Activated naive CD4-positive, alpha-beta T cell treated with anti-CD3 and anti-CD28 coated beads, Interleukin-2, amount 10 ng/mL, durations not matched to agents 7 days and 5 days (primary cell): ENCODE results near the gene GUCD1.
"Not testable (repeated sequence)": the region's sequence is repeated elsewhere in the genome, so short reads cannot be mapped to it uniquely, and the experiment has no call there.

Experiments used
- CTCF ChIA-PET: fragments of 350-600 bp; sonication (Branson Sonifier 250); formaldehyde crosslinking; loops from one replicate; lab custom pipeline; 2021; ENCODE audit warnings: antibody characterized with exemption; lab: Charles Lee
- DNase-seq: peaks from one replicate; pipeline ENCODE4 v3.0.0-alpha.2; 2020
- H3K27ac Mint-ChIP-seq: one replicate; pipeline ENCODE4 v1.8.0; 2021; ENCODE audit warnings: mild to moderate bottlenecking, moderate library complexity, mixed read lengths
- H3K27me3 Mint-ChIP-seq: one replicate; pipeline ENCODE4 v1.8.0; 2021; ENCODE audit warnings: mild to moderate bottlenecking, mixed read lengths
- H3K36me3 Mint-ChIP-seq: one replicate; pipeline ENCODE4 v1.8.0; 2021; ENCODE audit warnings: mixed read lengths
- H3K4me1 Mint-ChIP-seq: one replicate; pipeline ENCODE4 v1.8.0; 2021; ENCODE audit warnings: mixed read lengths
- H3K4me3 Mint-ChIP-seq: one replicate; pipeline ENCODE4 v1.8.0; 2021; ENCODE audit warnings: mild to moderate bottlenecking, moderate library complexity, mixed read lengths
- H3K9me3 Mint-ChIP-seq: one replicate; pipeline ENCODE4 v1.8.0; 2021; ENCODE audit warnings: mixed read lengths

The GUCD1 gene

DNA sequence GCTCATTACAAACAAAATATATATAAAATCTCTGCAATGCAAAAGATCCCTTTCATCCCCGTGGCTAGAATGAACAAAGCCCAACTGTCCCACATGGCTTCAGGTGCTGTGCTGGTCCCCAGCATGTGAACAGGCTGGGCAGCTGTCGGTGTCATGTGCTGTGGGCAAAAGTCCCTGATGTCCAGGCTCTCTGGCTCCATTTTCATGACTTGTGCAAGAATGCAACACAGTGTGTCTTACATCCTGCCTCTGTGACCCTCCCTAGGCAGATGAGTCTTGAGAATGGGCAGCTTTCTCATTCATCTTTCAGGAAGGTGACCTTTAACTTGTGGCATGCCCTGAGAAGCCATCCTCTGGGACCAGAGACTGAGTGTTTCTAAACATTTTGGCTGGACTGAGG, 14.5 kb downstream of the GUCD1 start:
- CTCF ChIA-PET: interaction anchor here (0.6 kb wide), 1 partner anchor 678 kb away, joined by 4 read pairs; no protein-coding TSS in a partner anchor
- Mint-ChIP-seq H3K9me3 (no peaks in the 10 kb centered on the region), H3K4me3 (no peak overlapping the region), H3K27me3 (no peaks in the 10 kb centered on the region), H3K36me3 (peaks cover 28% of the 10 kb centered on the region), H3K4me1 (no peaks in the 10 kb centered on the region), H3K27ac (no peak overlapping the region)
- DNase-seq: no peak

DNA sequence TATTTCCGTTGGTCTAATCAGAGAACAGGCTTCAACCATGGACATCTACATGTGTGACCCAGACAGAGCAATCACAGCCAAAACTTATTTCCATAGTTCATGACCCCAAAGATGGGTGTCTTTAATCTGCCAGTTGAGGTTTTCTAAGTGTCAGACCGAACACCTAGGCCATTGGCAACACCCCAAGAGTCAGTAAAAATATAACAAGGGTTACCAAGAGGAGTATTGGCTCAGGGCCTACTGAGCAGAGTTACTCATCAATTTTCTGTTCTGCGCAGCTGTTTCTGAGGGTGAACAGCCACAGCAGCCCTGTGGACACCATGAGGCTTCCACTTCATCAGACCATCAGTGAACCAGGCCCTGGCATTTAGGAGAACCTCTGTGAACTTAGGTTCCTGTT, 18.8 kb downstream of the GUCD1 start:
- Mint-ChIP-seq H3K36me3 (peaks cover 11% of the 10 kb centered on the region), H3K27ac (no peak overlapping the region), H3K27me3 (peaks cover 6% of the 10 kb centered on the region), H3K4me1 (no peaks in the 10 kb centered on the region), H3K9me3 (no peaks in the 10 kb centered on the region), H3K4me3 (no peak overlapping the region)
- no peak for DNase-seq
- CTCF ChIA-PET: interaction anchor here (1.0 kb wide), 1 partner anchor 10 kb away, joined by 3 read pairs; no protein-coding TSS in a partner anchor

DNA sequence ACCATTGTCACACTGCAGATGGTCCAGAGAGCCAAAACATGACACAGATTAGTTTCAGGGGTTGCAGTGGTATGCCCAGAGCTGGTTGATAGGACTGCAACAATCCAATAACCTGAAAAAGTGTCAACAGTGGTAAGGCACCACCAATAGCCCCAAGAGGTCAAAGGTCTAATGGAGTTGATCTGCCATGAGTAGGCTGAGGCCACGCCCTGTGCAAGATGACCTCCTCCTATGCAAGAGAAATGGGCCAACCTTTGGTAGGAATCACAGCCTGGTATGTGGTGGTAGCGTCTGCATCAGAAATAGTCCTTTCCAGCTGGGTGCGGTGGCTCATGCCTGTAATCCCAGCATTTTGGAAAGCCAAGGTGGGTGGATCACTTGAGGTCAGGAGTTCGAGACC, 19.6 kb downstream of the GUCD1 start:
- H3K9me3 Mint-ChIP-seq: no peaks in the 10 kb centered on the region
- H3K36me3 Mint-ChIP-seq: peaks cover 8% of the 10 kb centered on the region
- CTCF ChIA-PET: no interaction called here
- peaks cover 10% of the 10 kb centered on the region for H3K27me3 Mint-ChIP-seq
- H3K27ac Mint-ChIP-seq: no peak overlapping the region
- no peak overlapping the region for H3K4me3 Mint-ChIP-seq
- H3K4me1 Mint-ChIP-seq: no peaks in the 10 kb centered on the region
- no peak for DNase-seq

DNA sequence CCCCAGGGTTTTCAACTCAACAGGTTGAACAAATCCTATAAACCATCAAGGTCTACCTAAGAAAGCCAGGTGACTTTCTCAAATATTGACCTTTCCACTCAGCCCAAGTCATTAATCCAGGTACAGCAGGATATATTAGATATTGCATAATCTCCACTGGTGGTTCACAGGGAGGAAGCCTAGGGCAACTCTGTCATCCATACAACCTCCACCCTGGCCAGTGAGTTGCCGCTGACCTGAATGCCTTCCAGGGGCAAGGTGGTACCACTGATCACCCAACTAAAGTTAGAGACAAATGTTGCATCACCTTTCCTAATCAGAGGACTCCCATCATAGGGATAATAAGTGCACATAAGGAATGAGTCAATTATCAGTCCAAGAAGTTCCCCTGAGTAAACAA, 22.9 kb downstream of the GUCD1 start:
- DNase-seq: no peak
- H3K9me3 Mint-ChIP-seq: no peaks in the 10 kb centered on the region
- peaks cover 27% of the 10 kb centered on the region for H3K27me3 Mint-ChIP-seq
- H3K36me3 Mint-ChIP-seq: no peaks in the 10 kb centered on the region
- no peaks in the 10 kb centered on the region for H3K4me1 Mint-ChIP-seq
- no peak overlapping the region for H3K4me3 Mint-ChIP-seq
- no peak overlapping the region for H3K27ac Mint-ChIP-seq
- CTCF ChIA-PET: no interaction called here

DNA sequence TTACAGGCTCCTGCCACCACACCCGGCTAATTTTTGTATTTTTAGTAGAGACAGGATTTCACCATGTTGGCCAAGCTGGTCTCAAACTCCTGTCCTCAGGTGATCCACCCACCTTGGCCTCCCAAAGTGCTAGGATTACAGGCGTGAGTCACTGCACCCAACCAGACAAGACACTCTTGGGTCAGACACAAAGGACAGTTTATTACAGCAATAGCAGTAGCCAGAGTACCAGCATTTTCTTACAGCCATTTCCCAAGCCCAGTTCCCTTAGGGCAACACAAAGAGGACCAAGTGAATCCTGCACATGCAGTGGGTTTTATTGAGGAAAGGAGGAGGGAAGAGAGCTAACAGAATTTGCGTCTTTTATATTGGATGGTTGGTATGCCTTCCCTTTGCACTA, 24.0 kb downstream of the GUCD1 start:
- not testable (repeated sequence) for DNase-seq, H3K36me3 Mint-ChIP-seq, H3K4me3 Mint-ChIP-seq, H3K9me3 Mint-ChIP-seq, H3K27ac Mint-ChIP-seq, H3K4me1 Mint-ChIP-seq
- peaks cover 28% of the 10 kb centered on the region for H3K27me3 Mint-ChIP-seq
- CTCF ChIA-PET: interaction anchor here (0.7 kb wide), 1 partner anchor 13 kb away, joined by 3 read pairs; no protein-coding TSS in a partner anchor

DNA sequence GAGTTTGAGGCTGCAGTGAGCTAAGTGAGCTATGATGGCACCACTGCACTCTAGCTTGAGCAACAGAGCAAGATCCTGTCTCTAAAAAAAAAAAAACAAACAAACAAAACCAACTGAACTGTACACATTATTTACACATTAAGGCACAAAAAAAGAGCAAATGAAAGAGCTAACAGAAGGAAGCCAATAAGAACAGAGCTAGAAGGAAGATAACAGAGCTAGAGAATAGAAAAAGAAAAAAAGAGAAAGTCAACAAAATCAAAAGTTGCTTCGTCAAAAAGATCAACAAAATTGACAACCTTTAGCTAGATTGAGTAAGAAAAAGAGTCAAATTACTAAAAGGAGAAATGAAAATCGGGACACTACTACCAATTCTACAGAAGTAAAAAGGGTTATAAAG, 25.0 kb downstream of the GUCD1 start:
- H3K27me3 Mint-ChIP-seq: peaks cover 28% of the 10 kb centered on the region
- peaks cover 6% of the 10 kb centered on the region for H3K4me1 Mint-ChIP-seq
- DNase-seq: no peak
- H3K27ac Mint-ChIP-seq: no peak overlapping the region
- CTCF ChIA-PET: interaction anchor here (0.9 to 1.2 kb wide), 3 partner anchors 9 to 229 kb away, joined by 3 read pairs; no protein-coding TSS in a partner anchor
- no peaks in the 10 kb centered on the region for H3K36me3 Mint-ChIP-seq
- no peak overlapping the region for H3K4me3 Mint-ChIP-seq
- H3K9me3 Mint-ChIP-seq: no peaks in the 10 kb centered on the region

GRCh38 chr22:24526191-24526590, 28.7 kb downstream of the GUCD1 start:
- H3K36me3 Mint-ChIP-seq: no peaks in the 10 kb centered on the region
- no peak overlapping the region for H3K4me3 Mint-ChIP-seq
- no peaks in the 10 kb centered on the region for H3K9me3 Mint-ChIP-seq
- H3K27ac Mint-ChIP-seq: no peak overlapping the region
- H3K27me3 Mint-ChIP-seq: peaks cover 22% of the 10 kb centered on the region
- peaks cover 8% of the 10 kb centered on the region for H3K4me1 Mint-ChIP-seq
- no peak for DNase-seq
- CTCF ChIA-PET: interaction anchor here (0.6 to 7.7 kb wide), 11 partner anchors 10 to 336 kb away, joined by 3 to 79 read pairs (median 5); no protein-coding TSS in a partner anchor

- H3K27me3 Mint-ChIP-seq: peaks cover 18% of the 10 kb centered on the region
- CTCF ChIA-PET: interaction anchor here (0.6 to 7.7 kb wide), 11 partner anchors 11 to 335 kb away, joined by 3 to 79 read pairs (median 5); no protein-coding TSS in a partner anchor
These were observed 29.4 kb downstream of the GUCD1 start for GRCh38 chr22:24525416-24526037.

DNA sequence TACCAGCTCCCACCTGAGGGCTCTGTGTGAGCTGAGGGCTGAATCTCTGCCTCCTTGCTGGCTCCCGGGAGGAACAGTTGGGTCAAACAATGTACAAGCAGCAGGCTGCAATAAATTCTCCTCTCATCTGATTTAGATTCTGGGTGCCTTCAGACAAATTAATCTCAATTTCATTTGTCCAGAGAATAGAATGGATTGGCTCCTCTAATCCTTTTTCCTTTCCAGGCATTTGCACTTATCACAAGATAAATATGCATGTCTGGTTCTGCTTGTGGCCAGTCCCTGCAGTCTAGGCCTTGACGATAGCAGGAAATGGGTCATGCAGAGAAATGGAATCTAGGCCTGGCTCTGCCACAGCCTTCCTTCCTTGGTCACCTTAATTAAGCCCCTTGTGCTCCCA, 31.1 kb downstream of the GUCD1 start:
- DNase-seq: no peak
- CTCF ChIA-PET: interaction anchor here (0.6 to 7.7 kb wide), 7 partner anchors 20 to 202 kb away, joined by 3 to 79 read pairs (median 4); no protein-coding TSS in a partner anchor
- Mint-ChIP-seq H3K4me1 (peaks cover 8% of the 10 kb centered on the region), H3K9me3 (no peaks in the 10 kb centered on the region), H3K4me3 (no peak overlapping the region), H3K27ac (peak overlapping the region; percentile 33), H3K27me3 (peaks cover 18% of the 10 kb centered on the region), H3K36me3 (no peaks in the 10 kb centered on the region)

More at GRCh38 chr22:24525416-24526037, 29.4 kb downstream of the GUCD1 start:
- peak; percentile 91 for DNase-seq
- Mint-ChIP-seq H3K27ac (no peak overlapping the region), H3K4me1 (peaks cover 8% of the 10 kb centered on the region), H3K36me3 (no peaks in the 10 kb centered on the region), H3K4me3 (no peak overlapping the region), H3K9me3 (no peaks in the 10 kb centered on the region)

DNA sequence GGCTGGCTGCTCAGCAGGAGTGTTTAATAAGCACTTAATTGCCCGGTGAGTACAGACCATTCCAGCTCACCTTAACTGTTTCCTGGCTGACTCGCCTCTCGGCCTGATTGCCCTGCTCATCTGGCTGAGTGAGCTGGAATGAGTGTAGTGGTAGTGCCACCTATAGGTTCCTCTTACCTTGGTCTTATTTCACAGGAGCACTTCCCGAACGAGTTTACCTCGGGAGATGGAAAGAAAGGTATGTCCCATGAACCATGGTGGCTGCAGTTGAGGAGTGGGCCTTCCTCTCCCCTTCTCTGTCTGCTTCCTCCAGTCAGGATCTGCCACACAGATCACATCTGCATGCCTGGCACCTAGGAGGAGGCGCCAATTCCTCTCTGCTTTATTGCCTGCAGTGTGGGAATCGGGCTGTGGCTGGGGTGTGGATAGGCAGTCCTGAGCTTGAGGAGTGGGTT, 33.1 kb downstream of the GUCD1 start:
- no peaks in the 10 kb centered on the region for H3K36me3 Mint-ChIP-seq
- DNase-seq: peak; percentile 55
- H3K27me3 Mint-ChIP-seq: peaks cover 25% of the 10 kb centered on the region
- no peaks in the 10 kb centered on the region for H3K9me3 Mint-ChIP-seq
- CTCF ChIA-PET: interaction anchor here (0.6 to 7.7 kb wide), 30 partner anchors 8 to 331 kb away, joined by 3 to 79 read pairs (median 4); partner anchors contain the start of gene ADORA2A
- H3K4me1 Mint-ChIP-seq: peaks cover 8% of the 10 kb centered on the region
- H3K4me3 Mint-ChIP-seq: no peak overlapping the region
- no peak overlapping the region for H3K27ac Mint-ChIP-seq

GRCh38 chr22:24519496-24519895, 35.4 kb downstream of the GUCD1 start:
- no peaks in the 10 kb centered on the region for H3K36me3 Mint-ChIP-seq
- H3K27ac Mint-ChIP-seq: no peak overlapping the region
- CTCF ChIA-PET: no interaction called here
- H3K27me3 Mint-ChIP-seq: peaks cover 40% of the 10 kb centered on the region
- peaks cover 3% of the 10 kb centered on the region for H3K4me1 Mint-ChIP-seq
- H3K9me3 Mint-ChIP-seq: no peaks in the 10 kb centered on the region
- no peak for DNase-seq
- H3K4me3 Mint-ChIP-seq: no peak overlapping the region

- no peaks in the 10 kb centered on the region for H3K9me3 Mint-ChIP-seq
- H3K27me3 Mint-ChIP-seq: peaks cover 46% of the 10 kb centered on the region
- H3K36me3 Mint-ChIP-seq: no peaks in the 10 kb centered on the region
- peaks cover 3% of the 10 kb centered on the region for H3K4me1 Mint-ChIP-seq
- no peak overlapping the region for H3K27ac Mint-ChIP-seq
- CTCF ChIA-PET: interaction anchor here (1.0 kb wide), 1 partner anchor 84 kb away, joined by 3 read pairs; no protein-coding TSS in a partner anchor
- no peak overlapping the region for H3K4me3 Mint-ChIP-seq
- DNase-seq: no peak
These were observed 36.0 kb downstream of the GUCD1 start for GRCh38 chr22:24518771-24519485.

DNA sequence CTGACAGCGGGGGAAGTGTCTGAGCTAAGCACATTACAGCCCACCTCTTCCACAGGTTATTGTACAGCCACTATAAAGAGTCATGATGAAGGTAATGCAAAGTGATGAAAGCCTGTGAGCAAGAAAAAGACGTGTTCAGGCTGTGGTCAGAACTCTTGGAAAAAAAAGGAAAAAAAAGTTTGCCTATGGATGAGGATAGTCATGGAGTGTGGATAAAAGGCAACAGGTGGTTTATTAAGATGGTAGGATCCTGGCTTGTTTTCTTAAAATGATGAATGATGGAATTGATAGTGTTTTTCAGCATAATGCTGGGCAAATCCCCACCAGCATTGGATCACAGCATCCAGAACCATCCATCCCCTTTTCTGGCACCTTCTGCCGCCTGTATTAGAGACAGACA, 36.7 kb downstream of the GUCD1 start:
- CTCF ChIA-PET: interaction anchor here (1.0 kb wide), 1 partner anchor 83 kb away, joined by 3 read pairs; no protein-coding TSS in a partner anchor
- no peak overlapping the region for H3K4me3 Mint-ChIP-seq
- H3K27ac Mint-ChIP-seq: no peak overlapping the region
- no peaks in the 10 kb centered on the region for H3K36me3 Mint-ChIP-seq
- no peaks in the 10 kb centered on the region for H3K9me3 Mint-ChIP-seq
- peaks cover 53% of the 10 kb centered on the region for H3K27me3 Mint-ChIP-seq
- H3K4me1 Mint-ChIP-seq: peaks cover 3% of the 10 kb centered on the region
- no peak for DNase-seq

- H3K9me3 Mint-ChIP-seq: no peaks in the 10 kb centered on the region
- H3K36me3 Mint-ChIP-seq: no peaks in the 10 kb centered on the region
- H3K27ac Mint-ChIP-seq: no peak overlapping the region
- no peak overlapping the region for H3K4me3 Mint-ChIP-seq
- H3K4me1 Mint-ChIP-seq: peaks cover 7% of the 10 kb centered on the region
- peaks cover 55% of the 10 kb centered on the region for H3K27me3 Mint-ChIP-seq
- no peak for DNase-seq
- CTCF ChIA-PET: no interaction called here
These were observed 37.5 kb downstream of the GUCD1 start for GRCh38 chr22:24517446-24517845.
